Astrocyte (in vitro differentiated cells and primary cell): ENCODE results near the gene GPAT3. TPM values are rescaled to one million over a fixed set of nuclear protein-coding genes. Genes with fewer than 3 reads are reported as not detected.

ENCODE experiments used
- DNase-seq: peaks from one replicate; pipeline ENCODE4 v3.0.0-alpha.2; 2010; ENCODE audit warnings: low read depth
- FAIRE-seq: peaks from 2 replicates; lab custom pipeline; 2011; peaks lifted over from hg19 to GRCh38; lab: Jason Lieb, UNC
- H2AFZ ChIP-seq: 2 replicates; pipeline ENCODE4 v1.6.0; 2012; ENCODE audit warnings: low read depth, low read length, inconsistent platforms
- H3K27ac ChIP-seq: 2 replicates; pipeline ENCODE4 v1.5.1; 2011; ENCODE audit warnings: low read depth, low read length, inconsistent platforms
- H3K27me3 ChIP-seq: 2 replicates; pipeline ENCODE4 v1.6.0; 2011; ENCODE audit warnings: low read length, inconsistent platforms; ENCODE audit not compliant: insufficient read depth
- H3K36me3 ChIP-seq: 2 replicates; pipeline ENCODE4 v1.5.1; 2011; ENCODE audit warnings: low read length, inconsistent platforms; ENCODE audit not compliant: insufficient read depth
- H3K4me1 ChIP-seq: 2 replicates; pipeline ENCODE4 v1.5.1; 2011; ENCODE audit warnings: low read length, inconsistent platforms; ENCODE audit not compliant: insufficient read depth
- H3K4me2 ChIP-seq: 2 replicates; pipeline ENCODE4 v1.6.0; 2012; ENCODE audit warnings: low read length, inconsistent platforms
- H3K4me3 ChIP-seq: 2 replicates; pipeline ENCODE4 v1.5.1; 2011; ENCODE audit warnings: low read depth, mild to moderate bottlenecking, low read length, inconsistent platforms; ENCODE audit not compliant: insufficient read depth
- H3K79me2 ChIP-seq: 2 replicates; pipeline ENCODE4 v1.6.0; 2012; ENCODE audit warnings: mild to moderate bottlenecking, low read length, inconsistent platforms; ENCODE audit not compliant: insufficient read depth
- H3K9ac ChIP-seq: 2 replicates; pipeline ENCODE4 v1.6.0; 2012; ENCODE audit warnings: mild to moderate bottlenecking, low read length, inconsistent platforms
- H3K9me3 ChIP-seq: 2 replicates; pipeline ENCODE4 v1.5.1; 2012; ENCODE audit warnings: low read depth, mild to moderate bottlenecking, low read length, inconsistent platforms; ENCODE audit not compliant: insufficient read depth
- H4K20me1 ChIP-seq: 2 replicates; pipeline ENCODE4 v1.6.0; 2012; ENCODE audit warnings: low read length, inconsistent platforms; ENCODE audit not compliant: insufficient read depth
- H3K27ac Mint-ChIP-seq: one replicate; pipeline ENCODE4 v1.8.0; 2021; ENCODE audit warnings: mild to moderate bottlenecking, mixed read lengths; ENCODE audit not compliant: unreplicated experiment
- H3K27me3 Mint-ChIP-seq: one replicate; pipeline ENCODE4 v1.8.0; 2021; ENCODE audit warnings: low read depth, mixed read lengths; ENCODE audit not compliant: unreplicated experiment
- H3K36me3 Mint-ChIP-seq: one replicate; pipeline ENCODE4 v1.8.0; 2021; ENCODE audit warnings: low read depth, mixed read lengths; ENCODE audit not compliant: unreplicated experiment
- H3K4me1 Mint-ChIP-seq: one replicate; pipeline ENCODE4 v1.8.0; 2021; ENCODE audit warnings: low read depth, mixed read lengths; ENCODE audit not compliant: unreplicated experiment
- H3K4me3 Mint-ChIP-seq: one replicate; pipeline ENCODE4 v1.8.0; 2021; ENCODE audit warnings: mild to moderate bottlenecking, moderate library complexity, mixed read lengths; ENCODE audit not compliant: unreplicated experiment
- H3K9me3 Mint-ChIP-seq: one replicate; pipeline ENCODE4 v1.8.0; 2021; ENCODE audit warnings: mild to moderate bottlenecking, mixed read lengths; ENCODE audit not compliant: unreplicated experiment
- CTCF ChIP-seq: IDR thresholded peaks from 2 replicates; pipeline ENCODE4 v1.5.1; 2011; ENCODE audit warnings: low read depth, mild to moderate bottlenecking, inconsistent platforms, low read length, moderate library complexity; ENCODE audit not compliant: insufficient read depth
- EZH2 ChIP-seq: IDR thresholded peaks from 2 replicates; pipeline ENCODE4 v1.6.1; 2012; ENCODE audit warnings: mild to moderate bottlenecking, low read length, inconsistent platforms; ENCODE audit not compliant: insufficient read depth
- total RNA-seq: library from RNA; stranded (reverse); gene quantifications from 2 replicates; pipeline ENCODE4 v1.2.1, GENCODE V29; 2021

The GPAT3 gene
- total RNA-seq, 1 donor from 2014 or later = 0.39 TPM

DNA sequence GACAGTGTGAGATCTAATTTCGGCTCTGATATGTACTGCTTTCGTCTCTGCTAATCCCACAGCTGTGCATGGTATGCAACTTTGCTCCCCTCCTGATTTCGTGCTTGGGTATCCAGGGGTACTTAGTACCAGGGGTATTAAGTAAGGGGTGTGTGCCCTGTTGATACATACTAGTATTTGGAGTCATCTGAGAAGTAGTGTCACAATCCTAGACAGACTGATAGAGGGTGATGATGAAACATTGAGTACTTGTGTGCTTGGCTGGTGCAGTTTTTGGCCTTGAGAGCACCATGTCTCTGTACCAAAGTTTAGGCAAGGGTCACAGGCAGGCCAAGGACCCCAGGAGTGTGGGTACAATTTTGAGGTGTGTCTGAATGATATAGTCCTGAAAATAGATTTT, 10.9 kb downstream of the GPAT3 start:
- Mint-ChIP-seq H3K4me3 (no peak overlapping the region), H3K9me3 (no peaks in the 10 kb centered on the region), H3K36me3 (no peaks in the 10 kb centered on the region), H3K27me3 (no peaks in the 10 kb centered on the region), H3K4me1 (peaks cover 4% of the 10 kb centered on the region), H3K27ac (no peak overlapping the region)
- H3K9me3 ChIP-seq = no peaks in the 10 kb centered on the region
- TF ChIP-seq CTCF (no peak), EZH2 (no peak)
- no peak overlapping the region for H3K4me3 ChIP-seq
- no peaks in the 10 kb centered on the region for H3K79me2 ChIP-seq
- H3K27ac ChIP-seq = no peak overlapping the region
- no peaks in the 10 kb centered on the region for H4K20me1 ChIP-seq
- no peak overlapping the region for H3K4me2 ChIP-seq
- no peaks in the 10 kb centered on the region for H3K36me3 ChIP-seq
- peaks cover 9% of the 10 kb centered on the region for H3K4me1 ChIP-seq
- H2AFZ ChIP-seq = no peak overlapping the region
- FAIRE-seq (no peak), DNase-seq (no peak)
- no peak overlapping the region for H3K9ac ChIP-seq
- no peaks in the 10 kb centered on the region for H3K27me3 ChIP-seq

GRCh38 chr4:83548151-83548905, 12.4 kb downstream of the GPAT3 start:
- peaks cover 13% of the 10 kb centered on the region for H3K4me1 Mint-ChIP-seq
- H3K27me3 Mint-ChIP-seq = no peaks in the 10 kb centered on the region

More at GRCh38 chr4:83548151-83548905, 12.4 kb downstream of the GPAT3 start:
- Histone ChIP-seq H3K27ac (peak overlapping the region; percentile 76), H3K4me1 (peaks cover 23% of the 10 kb centered on the region), H3K9me3 (no peaks in the 10 kb centered on the region), H3K79me2 (no peaks in the 10 kb centered on the region), H4K20me1 (no peaks in the 10 kb centered on the region), H2AFZ (no peak overlapping the region), H3K4me2 (peak overlapping the region; percentile 59), H3K9ac (peak overlapping the region; percentile 36), H3K4me3 (no peak overlapping the region), H3K36me3 (no peaks in the 10 kb centered on the region), H3K27me3 (no peaks in the 10 kb centered on the region)
- DNase-seq (peak; percentile 94), FAIRE-seq (peak; percentile 92)
- H3K4me3 Mint-ChIP-seq = no peak overlapping the region
- TF ChIP-seq EZH2 = no peak
- TF ChIP-seq CTCF = no peak
- H3K27ac Mint-ChIP-seq = peak overlapping the region; percentile 22
- H3K9me3 Mint-ChIP-seq = no peaks in the 10 kb centered on the region
- H3K36me3 Mint-ChIP-seq = no peaks in the 10 kb centered on the region
